Testis (tissue), 2 donors: ENCODE measurements around the gene HNRNPF.

Source experiments
- CTCF ChIP-seq, 3 experiments: fragments of 450-650 bp in 2 of 3; fragments of 200-600 bp in 1 of 3; sonication (generic) in 1 of 3; IDR thresholded peaks; one replicate each; pipeline ENCODE4 v1.5.1; 2016 to 2019; ENCODE audit warnings: antibody characterized with exemption in 3 of 3, mild to moderate bottlenecking in 2 of 3, moderate library complexity in 1 of 3
- POLR2A ChIP-seq: fragments of 450-650 bp; IDR thresholded peaks from one replicate; pipeline ENCODE4 v1.6.1; 2017; ENCODE audit warnings: antibody characterized with exemption, mild to moderate bottlenecking, moderate library complexity

GRCh38 chr10:43440463-43441134 is 31.6 kb upstream of the HNRNPF start:
- TF ChIP-seq CTCF (IDR thresholded peaks at IDR 0.05) (no peak), POLR2A (no peak)
